ENCODE data around the gene RPS8. TPM values are rescaled to one million over a fixed set of nuclear protein-coding genes. Genes with fewer than 3 reads are reported as not detected.
A peak's percentile ranks its signal among the peaks of the same experiment; 100 is the strongest.

Gene RPS8
- total and polyA plus RNA-seq, 7 donors = 935 to 2,158 (median 1,193) TPM

- Histone ChIP-seq H3K4me1 (peaks cover 24% of the 10 kb centered on the region), H3K27me3 (ENCODE audit: insufficient read depth in 3 of 3, low read length in 2 of 3) (no peaks in the 10 kb centered on the region), H3K9me3 (no peaks in the 10 kb centered on the region), H3K36me3 (ENCODE audit: insufficient read depth in 1 of 2, low read depth in 1 of 2) (peaks cover 0 to 39% of the 10 kb centered on the region in 2 donors), H3K4me3 (no peak overlapping the region), H3K27ac (no peak overlapping the region)
- DNase-seq = no peak
- ATAC-seq = no peak
- 84 to 90% (median 89%) methylated on average over 9 of the region's 9 CpGs for WGBS, 3 donors
- TF ChIP-seq, protein P1, sequence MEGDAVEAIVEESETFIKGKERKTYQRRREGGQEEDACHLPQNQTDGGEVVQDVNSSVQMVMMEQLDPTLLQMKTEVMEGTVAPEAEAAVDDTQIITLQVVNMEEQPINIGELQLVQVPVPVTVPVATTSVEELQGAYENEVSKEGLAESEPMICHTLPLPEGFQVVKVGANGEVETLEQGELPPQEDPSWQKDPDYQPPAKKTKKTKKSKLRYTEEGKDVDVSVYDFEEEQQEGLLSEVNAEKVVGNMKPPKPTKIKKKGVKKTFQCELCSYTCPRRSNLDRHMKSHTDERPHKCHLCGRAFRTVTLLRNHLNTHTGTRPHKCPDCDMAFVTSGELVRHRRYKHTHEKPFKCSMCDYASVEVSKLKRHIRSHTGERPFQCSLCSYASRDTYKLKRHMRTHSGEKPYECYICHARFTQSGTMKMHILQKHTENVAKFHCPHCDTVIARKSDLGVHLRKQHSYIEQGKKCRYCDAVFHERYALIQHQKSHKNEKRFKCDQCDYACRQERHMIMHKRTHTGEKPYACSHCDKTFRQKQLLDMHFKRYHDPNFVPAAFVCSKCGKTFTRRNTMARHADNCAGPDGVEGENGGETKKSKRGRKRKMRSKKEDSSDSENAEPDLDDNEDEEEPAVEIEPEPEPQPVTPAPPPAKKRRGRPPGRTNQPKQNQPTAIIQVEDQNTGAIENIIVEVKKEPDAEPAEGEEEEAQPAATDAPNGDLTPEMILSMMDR (IDR thresholded peaks at IDR 0.05) = no peak
- intact Hi-C loops (cut with DNase I) = no loop called here
These were observed 27.6 kb downstream of the RPS8 start for GRCh38 chr1:44803062-44803311.

GRCh38 chr1:44803312-44804095, 28.2 kb downstream of the RPS8 start:
- DNase-seq (no peak), ATAC-seq (no peak)
- TF ChIP-seq, protein P1 (IDR thresholded peaks at IDR 0.05) = no peak
- Histone ChIP-seq H3K36me3 (ENCODE audit: insufficient read depth in 1 of 2, low read depth in 1 of 2) (peaks cover 0 to 39% of the 10 kb centered on the region in 2 donors), H3K9me3 (no peaks in the 10 kb centered on the region), H3K27ac (no peak overlapping the region), H3K27me3 (ENCODE audit: insufficient read depth in 3 of 3, low read length in 2 of 3) (no peaks in the 10 kb centered on the region), H3K4me1 (peaks cover 26% of the 10 kb centered on the region), H3K4me3 (no peak overlapping the region)
- intact Hi-C loops (cut with DNase I) = no loop called here
- WGBS, 3 donors = 71 to 78% (median 76%) methylated on average over 13 of the region's 13 CpGs

DNA sequence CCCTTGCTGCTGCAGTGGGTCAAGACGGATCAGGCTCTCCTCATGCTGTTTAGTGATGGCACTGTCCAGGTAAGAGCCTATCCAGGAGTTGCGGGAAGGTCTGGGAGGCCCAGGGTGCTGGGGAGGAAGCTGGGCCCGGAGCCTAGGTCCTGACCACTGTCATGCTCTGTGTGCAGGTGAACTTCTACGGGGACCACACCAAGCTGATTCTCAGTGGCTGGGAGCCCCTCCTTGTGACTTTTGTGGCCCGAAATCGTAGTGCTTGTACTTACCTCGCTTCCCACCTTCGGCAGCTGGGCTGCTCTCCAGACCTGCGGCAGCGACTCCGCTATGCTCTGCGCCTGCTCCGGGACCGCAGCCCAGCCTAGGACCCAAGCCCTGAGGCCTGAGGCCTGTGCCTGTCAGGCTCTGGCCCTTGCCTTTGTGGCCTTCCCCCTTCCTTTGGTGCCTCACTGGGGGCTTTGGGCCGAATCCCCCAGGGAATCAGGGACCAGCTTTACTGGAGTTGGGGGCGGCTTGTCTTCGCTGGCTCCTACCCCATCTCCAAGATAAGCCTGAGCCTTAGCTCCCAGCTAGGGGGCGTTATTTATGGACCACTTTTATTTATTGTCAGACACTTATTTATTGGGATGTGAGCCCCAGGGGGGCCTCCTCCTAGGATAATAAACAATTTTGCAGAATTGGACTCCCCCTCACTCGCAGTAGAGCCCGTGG, 30.1 kb downstream of the RPS8 start:
- TF ChIP-seq, protein P1 (IDR thresholded peaks at IDR 0.05) = no peak
- Histone ChIP-seq H3K4me3 (no peak overlapping the region), H3K36me3 (ENCODE audit: insufficient read depth in 1 of 2, low read depth in 1 of 2) (peaks cover 0 to 39% of the 10 kb centered on the region in 2 donors), H3K9me3 (no peaks in the 10 kb centered on the region), H3K27me3 (ENCODE audit: insufficient read depth in 3 of 3, low read length in 2 of 3) (no peaks in the 10 kb centered on the region), H3K27ac (peak overlapping the region; percentile 94), H3K4me1 (peaks cover 35% of the 10 kb centered on the region)
- DNase-seq (peak in 1 of 2 donors; percentile 38), ATAC-seq (no peak)
- intact Hi-C loops (cut with DNase I) = no loop called here
- whole genome bisulfite sequencing, 3 donors = 92 to 96% (median 94%) methylated on average over 19 to 20 of the region's 20 CpGs

DNA sequence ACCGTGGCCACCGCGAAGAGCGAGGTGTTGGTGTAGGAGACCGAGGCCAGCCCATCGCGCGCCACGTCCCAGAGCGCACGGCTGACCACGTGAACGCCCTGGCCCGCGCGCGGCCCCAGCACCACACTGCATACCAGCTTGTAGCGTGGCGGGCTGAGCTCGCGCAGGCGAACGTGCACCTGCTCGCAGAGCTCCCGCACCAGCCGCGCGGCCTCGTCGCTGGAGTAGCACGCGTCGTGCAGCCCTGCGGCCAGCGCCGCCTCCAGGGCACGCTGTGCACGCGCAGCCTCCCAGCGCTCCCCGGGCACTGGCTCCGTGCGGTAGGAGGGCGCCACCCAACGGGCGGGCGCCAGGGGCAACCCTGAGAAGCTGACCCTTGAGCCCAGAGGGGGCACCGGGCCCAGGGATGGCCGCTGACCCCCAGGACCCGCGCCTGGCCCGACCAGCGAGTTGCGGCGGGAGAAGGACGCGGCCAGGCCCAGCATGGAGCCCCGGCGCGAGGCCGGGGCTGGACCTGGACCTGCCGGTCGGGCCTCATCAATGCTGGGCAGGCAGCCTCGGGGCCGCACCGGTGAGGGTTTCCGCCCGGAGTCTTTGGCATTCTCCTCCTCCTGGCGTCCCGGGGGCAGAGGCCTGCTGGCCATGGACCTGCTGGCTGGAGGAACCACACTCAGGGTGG, 30.8 kb downstream of the RPS8 start:
- WGBS, 3 donors = 84 to 91% (median 91%) methylated on average over 58 to 70 of the region's 70 CpGs
- peaks cover 0 to 39% of the 10 kb centered on the region in 2 donors for H3K36me3 ChIP-seq (ENCODE audit: insufficient read depth in 1 of 2, low read depth in 1 of 2)
- intact Hi-C loops (cut with DNase I) = no loop called here
- no peaks in the 10 kb centered on the region for H3K9me3 ChIP-seq
- ATAC-seq (no peak), DNase-seq (peak in 1 of 2 donors; percentile 62)
- peaks cover 35% of the 10 kb centered on the region for H3K4me1 ChIP-seq
- peak overlapping the region; percentile 94 for H3K27ac ChIP-seq
- TF ChIP-seq, protein P1 (IDR thresholded peaks at IDR 0.05) = no peak
- H3K27me3 ChIP-seq (ENCODE audit: insufficient read depth in 3 of 3, low read length in 2 of 3) = no peaks in the 10 kb centered on the region
- H3K4me3 ChIP-seq = no peak overlapping the region
